ENCODE data around the gene RESP18.

GRCh38 chr2:219297766-219298456, 34.6 kb downstream of the RESP18 start:
- TF ChIP-seq CTCF (IDR thresholded peaks at IDR 0.05; ENCODE audit: low read length) (no peak), EZH2 (optimal IDR thresholded peaks at IDR 0.05; ENCODE audit: low read depth, low read length) (no peak), EZH2phosphoT487 (IDR thresholded peaks at IDR 0.05; ENCODE audit: low read length) (no peak)

All from MM.1S (cell line).